HepG2 (cell line): ENCODE data around the gene KIZ. TPM values are rescaled to one million over a fixed set of nuclear protein-coding genes. Genes with fewer than 3 reads are reported as not detected.

Experiments
- ADNP ChIP-seq: sonication (generic); formaldehyde crosslinking; IDR thresholded peaks from 2 replicates; pipeline ENCODE4 v1.4.0; 2020; ENCODE audit warnings: missing genetic modification reagents
- ELF3 ChIP-seq: IDR thresholded peaks from 2 replicates; pipeline ENCODE4 v1.6.1; 2016; ENCODE audit warnings: missing genetic modification reagents, missing compliant biosample characterization
- HMG20A ChIP-seq: IDR thresholded peaks from 2 replicates; pipeline ENCODE4 v1.6.1; 2016; ENCODE audit warnings: borderline replicate concordance
- HNF4G ChIP-seq, 2 experiments: sonication (generic) in 1 of 2; formaldehyde crosslinking in 1 of 2; IDR thresholded peaks; 2 replicates each; pipeline versions ENCODE4 v1.4.0 to v1.6.1; 2011 to 2020; ENCODE audit warnings: borderline replicate concordance in 2 of 2, low read depth in 2 of 2, mild to moderate bottlenecking in 2 of 2, low read length in 1 of 2, missing genetic modification reagents in 1 of 2, moderate library complexity in 1 of 2
- MED1 ChIP-seq: sonication (generic); formaldehyde crosslinking; IDR thresholded peaks from 2 replicates; pipeline ENCODE4 v1.4.0; 2020; ENCODE audit warnings: missing genetic modification reagents
- MED8 ChIP-seq: sonication (generic); formaldehyde crosslinking; IDR thresholded peaks from 2 replicates; pipeline ENCODE4 v1.8.1; 2023; ENCODE audit warnings: mild to moderate bottlenecking, missing genetic modification reagents; ENCODE audit not compliant: insufficient replicate concordance
- MYNN ChIP-seq: sonication (generic); formaldehyde crosslinking; IDR thresholded peaks from 2 replicates; pipeline ENCODE4 v1.4.0; 2020; ENCODE audit warnings: mild to moderate bottlenecking, low read depth, missing genetic modification reagents
- PRDM4 ChIP-seq: sonication (generic); formaldehyde crosslinking; IDR thresholded peaks from 2 replicates; pipeline ENCODE4 v1.9.0; 2021; ENCODE audit warnings: missing genetic modification reagents, borderline replicate concordance
- SRSF1 ChIP-seq: fragments of 200-400 bp; formaldehyde crosslinking; optimal IDR thresholded peaks from 2 replicates; pipeline ENCODE3; 2017; ENCODE audit warnings: mild to moderate bottlenecking, low read depth, low read length, moderate library complexity
- TEAD3 ChIP-seq: optimal IDR thresholded peaks from 2 replicates; pipeline ENCODE3; 2016; ENCODE audit warnings: borderline replicate concordance
- ZBED4 ChIP-seq: sonication (generic); formaldehyde crosslinking; IDR thresholded peaks from 2 replicates; pipeline ENCODE4 v1.4.0; 2020; ENCODE audit warnings: missing genetic modification reagents, borderline replicate concordance
- ZNF24 ChIP-seq: fragments of 450-650 bp; IDR thresholded peaks from 2 replicates; pipeline ENCODE4 v1.6.1; 2017; ENCODE audit warnings: antibody characterized with exemption, mild to moderate bottlenecking
- ZNF614 ChIP-seq: IDR thresholded peaks from 2 replicates; pipeline ENCODE4 v1.6.1; 2018; ENCODE audit warnings: missing biosample characterization, missing genetic modification reagents, inconsistent platforms, borderline replicate concordance
- ZNF644 ChIP-seq: IDR thresholded peaks from 2 replicates; pipeline ENCODE4 v1.6.1; 2016; ENCODE audit warnings: low read depth
- polyA plus RNA-seq, 8 experiments: library from polyadenylated mRNA; depleted of rRNA in 3 of 8; stranded (reverse) in 7 of 8; unstranded in 1 of 8; fragments of >200 nt; fragmentation: Illumina TruSeq in 4 of 8; extraction: Trizol in 4 of 8; gene quantifications; 2 replicates each; pipeline versions ENCODE4 v1.2.1 to v1.2.3, GENCODE V29; 2011 to 2016; ENCODE audit warnings: low read depth in 4 of 8, missing spikeins in 1 of 8, mixed read lengths in 1 of 8; ENCODE audit not compliant: insufficient read depth in 1 of 8
- total RNA-seq, 5 experiments: library from RNA; depleted of rRNA; stranded (reverse); fragments of >200 nt; fragmentation: Illumina TruSeq; extraction: Trizol; gene quantifications; 2 replicates each; pipeline ENCODE4 v1.2.3, GENCODE V29; 2016; ENCODE audit warnings: low read depth in 1 of 5
- TF ChIP-seq, protein P1 (sequence below): IDR thresholded peaks from 2 replicates; pipeline ENCODE4 v1.6.1; 2016; ENCODE audit warnings: missing compliant biosample characterization, missing genetic modification reagents, borderline replicate concordance
- TF ChIP-seq, protein P2 (sequence below): sonication (generic); formaldehyde crosslinking; IDR thresholded peaks from 2 replicates; pipeline ENCODE4 v1.5.1; 2020; ENCODE audit warnings: mild to moderate bottlenecking, missing genetic modification reagents, borderline replicate concordance
- TF ChIP-seq, protein P3 (sequence below), 2 experiments: sonication (generic) in 1 of 2; formaldehyde crosslinking in 1 of 2; IDR thresholded peaks; 2 replicates each; pipeline versions ENCODE4 v1.4.0 to v1.6.1; 2018 to 2020; ENCODE audit warnings: missing genetic modification reagents in 2 of 2, borderline replicate concordance in 1 of 2, low read depth in 1 of 2, mild to moderate bottlenecking in 1 of 2, missing biosample characterization in 1 of 2

The KIZ gene
- total and polyA plus RNA-seq, 2 of the 13 experiments (the other 11 are each of a cell fraction or from before 2014, with no cell fraction given) = 46.3 to 114 TPM

GRCh38 chr20:21139881-21140566 is 14.1 kb downstream of the KIZ start (continued):
- TF ChIP-seq, protein P1, sequence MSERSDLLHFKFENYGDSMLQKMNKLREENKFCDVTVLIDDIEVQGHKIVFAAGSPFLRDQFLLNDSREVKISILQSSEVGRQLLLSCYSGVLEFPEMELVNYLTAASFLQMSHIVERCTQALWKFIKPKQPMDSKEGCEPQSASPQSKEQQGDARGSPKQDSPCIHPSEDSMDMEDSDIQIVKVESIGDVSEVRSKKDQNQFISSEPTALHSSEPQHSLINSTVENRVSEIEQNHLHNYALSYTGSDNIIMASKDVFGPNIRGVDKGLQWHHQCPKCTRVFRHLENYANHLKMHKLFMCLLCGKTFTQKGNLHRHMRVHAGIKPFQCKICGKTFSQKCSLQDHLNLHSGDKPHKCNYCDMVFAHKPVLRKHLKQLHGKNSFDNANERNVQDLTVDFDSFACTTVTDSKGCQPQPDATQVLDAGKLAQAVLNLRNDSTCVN (CRISPR knock-in tag) = 0 out of 2 replicates have a peak, but pooled peaks have one; percentile 56
- TF ChIP-seq PRDM4 (CRISPR knock-in tag) (no peak), HNF4G (IDR thresholded peaks at IDR 0.05; ENCODE audit: borderline replicate concordance, low read depth, low read length) (peak; percentile 93), HNF4G (CRISPR knock-in tag; IDR thresholded peaks at IDR 0.05; ENCODE audit: borderline replicate concordance, low read depth) (peak; percentile 85; the same call in 1 of the 2 replicates), ELF3 (CRISPR knock-in tag) (peak; percentile 73), TEAD3 (CRISPR knock-in tag) (peak; percentile 86), MYNN (no peak), MED8 (CRISPR knock-in tag) (no peak), ZNF24 (no peak), HMG20A (peak; percentile 51; the same call in 1 of the 2 replicates), ADNP (CRISPR knock-in tag) (0 out of 2 replicates have a peak, but pooled peaks have one; percentile 40), ZBED4 (CRISPR knock-in tag) (peak; percentile 90; the same call in 1 of the 2 replicates), ZNF644 (CRISPR knock-in tag) (peak; percentile 100), ZNF614 (CRISPR knock-in tag) (peak; percentile 81; the same call in 1 of the 2 replicates), MED1 (CRISPR knock-in tag) (peak; percentile 69), SRSF1 (no peak)
- TF ChIP-seq, protein P2, sequence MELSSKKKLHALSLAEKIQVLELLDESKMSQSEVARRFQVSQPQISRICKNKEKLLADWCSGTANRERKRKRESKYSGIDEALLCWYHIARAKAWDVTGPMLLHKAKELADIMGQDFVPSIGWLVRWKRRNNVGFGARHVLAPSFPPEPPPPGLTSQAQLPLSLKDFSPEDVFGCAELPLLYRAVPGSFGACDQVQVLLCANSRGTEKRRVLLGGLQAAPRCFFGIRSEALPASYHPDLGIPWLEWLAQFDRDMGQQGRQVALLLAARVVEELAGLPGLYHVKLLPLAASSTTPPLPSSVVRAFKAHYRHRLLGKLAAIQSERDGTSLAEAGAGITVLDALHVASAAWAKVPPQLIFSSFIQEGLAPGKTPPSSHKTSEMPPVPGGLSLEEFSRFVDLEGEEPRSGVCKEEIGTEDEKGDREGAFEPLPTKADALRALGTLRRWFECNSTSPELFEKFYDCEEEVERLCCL = no peak
- TF ChIP-seq, protein P3, sequence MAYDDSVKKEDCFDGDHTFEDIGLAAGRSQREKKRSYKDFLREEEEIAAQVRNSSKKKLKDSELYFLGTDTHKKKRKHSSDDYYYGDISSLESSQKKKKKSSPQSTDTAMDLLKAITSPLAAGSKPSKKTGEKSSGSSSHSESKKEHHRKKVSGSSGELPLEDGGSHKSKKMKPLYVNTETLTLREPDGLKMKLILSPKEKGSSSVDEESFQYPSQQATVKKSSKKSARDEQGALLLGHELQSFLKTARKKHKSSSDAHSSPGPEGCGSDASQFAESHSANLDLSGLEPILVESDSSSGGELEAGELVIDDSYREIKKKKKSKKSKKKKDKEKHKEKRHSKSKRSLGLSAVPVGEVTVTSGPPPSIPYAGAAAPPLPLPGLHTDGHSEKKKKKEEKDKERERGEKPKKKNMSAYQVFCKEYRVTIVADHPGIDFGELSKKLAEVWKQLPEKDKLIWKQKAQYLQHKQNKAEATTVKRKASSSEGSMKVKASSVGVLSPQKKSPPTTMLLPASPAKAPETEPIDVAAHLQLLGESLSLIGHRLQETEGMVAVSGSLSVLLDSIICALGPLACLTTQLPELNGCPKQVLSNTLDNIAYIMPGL (CRISPR knock-in tag; IDR thresholded peaks at IDR 0.05; ENCODE audit: borderline replicate concordance in 1 of 2, low read depth in 1 of 2) = peak in 1 of 2 experiments; percentile 62; a peak in 1 of 4 replicates
